ENCODE data around the gene QRICH1.

Gene QRICH1

GRCh38 chr3:49104427-49105291, 10.8 kb upstream of the QRICH1 start, which contains the start of gene QARS1:
Gene QARS1, minus strand, starts transcription at chr3:49104757. Its CDS starts 24 bp downstream, at chr3:49104733.
- peak within 1 kb of the TSS; percentile 85 for H3K4me3 ChIP-seq (replicated peaks; ENCODE audit: low read depth, low read length)
- peaks cover 27% of the 10 kb centered on the region for H3K36me3 ChIP-seq (ENCODE audit: control insufficient read depth, insufficient read depth, low read length)
- peak; percentile 89 for DNase-seq (ENCODE audit: extremely low read depth, insufficient read length)
- no peak for TF ChIP-seq CTCF (IDR thresholded peaks at IDR 0.05; ENCODE audit: insufficient read depth, low read length, poor library complexity, severe bottlenecking)
- H3K27me3 ChIP-seq (replicated peaks; ENCODE audit: control insufficient read depth, insufficient read depth, low read length): no peaks in the 10 kb centered on the region

DNA sequence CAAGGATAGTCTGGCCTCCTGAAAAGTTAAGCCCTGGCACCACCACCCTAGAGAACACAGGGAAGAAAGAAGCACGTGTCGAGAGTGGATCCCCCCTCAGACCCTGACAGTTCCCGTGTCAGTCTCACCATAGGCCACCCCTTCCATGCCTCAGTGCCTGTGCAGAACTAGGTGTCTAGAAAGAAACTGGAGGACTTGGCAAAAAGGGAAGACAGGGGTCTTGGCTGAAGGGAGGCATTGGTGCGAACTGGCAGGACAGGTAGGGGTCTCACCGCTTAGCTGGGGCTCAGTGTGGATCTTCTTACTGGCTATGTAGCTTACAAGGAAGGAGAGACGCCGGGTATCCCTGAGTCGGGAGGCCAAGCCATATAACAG, 10.2 kb upstream of the QRICH1 start:
- TF ChIP-seq CTCF (IDR thresholded peaks at IDR 0.05; ENCODE audit: insufficient read depth, low read length, poor library complexity, severe bottlenecking): no peak
- H3K4me3 ChIP-seq (replicated peaks; ENCODE audit: low read depth, low read length): peak overlapping the region; percentile 85
- peaks cover 29% of the 10 kb centered on the region for H3K36me3 ChIP-seq (ENCODE audit: control insufficient read depth, insufficient read depth, low read length)
- no peak for DNase-seq (ENCODE audit: extremely low read depth, insufficient read length)
- no peaks in the 10 kb centered on the region for H3K27me3 ChIP-seq (replicated peaks; ENCODE audit: control insufficient read depth, insufficient read depth, low read length)

DNA sequence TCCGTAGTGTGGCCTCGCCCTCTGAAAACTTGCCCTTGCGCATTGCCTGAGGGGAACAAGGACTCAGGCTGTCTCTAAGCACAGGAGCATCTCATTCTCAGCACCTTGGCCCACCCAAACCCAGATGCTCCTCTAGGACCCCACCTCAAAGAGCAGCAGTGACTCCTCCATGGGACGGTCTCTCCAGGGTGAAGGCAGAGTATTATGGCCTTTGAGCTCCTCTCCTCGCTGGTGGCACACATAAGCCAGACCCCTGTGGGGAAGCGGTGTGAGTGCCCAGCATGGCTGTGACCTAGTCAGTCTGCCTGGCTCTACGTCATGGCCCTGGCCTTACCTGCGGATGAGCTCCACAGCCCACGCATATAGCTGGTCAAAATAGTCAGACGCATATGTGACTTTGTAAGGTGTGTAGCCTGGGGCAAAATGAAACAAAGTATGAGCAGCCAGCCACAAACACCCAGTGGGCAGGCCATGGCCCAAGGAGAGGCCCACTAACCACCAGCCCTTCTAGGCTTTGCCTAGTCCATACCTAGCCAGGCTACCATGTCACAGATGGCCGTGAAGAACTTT, 6.3 kb upstream of the QRICH1 start:
- DNase-seq (ENCODE audit: extremely low read depth, insufficient read length): no peak
- H3K27me3 ChIP-seq (replicated peaks; ENCODE audit: control insufficient read depth, insufficient read depth, low read length): no peaks in the 10 kb centered on the region
- TF ChIP-seq CTCF (IDR thresholded peaks at IDR 0.05; ENCODE audit: insufficient read depth, low read length, poor library complexity, severe bottlenecking): no peak
- peaks cover 40% of the 10 kb centered on the region for H3K36me3 ChIP-seq (ENCODE audit: control insufficient read depth, insufficient read depth, low read length)
- H3K4me3 ChIP-seq (replicated peaks; ENCODE audit: low read depth, low read length): no peak overlapping the region

DNA sequence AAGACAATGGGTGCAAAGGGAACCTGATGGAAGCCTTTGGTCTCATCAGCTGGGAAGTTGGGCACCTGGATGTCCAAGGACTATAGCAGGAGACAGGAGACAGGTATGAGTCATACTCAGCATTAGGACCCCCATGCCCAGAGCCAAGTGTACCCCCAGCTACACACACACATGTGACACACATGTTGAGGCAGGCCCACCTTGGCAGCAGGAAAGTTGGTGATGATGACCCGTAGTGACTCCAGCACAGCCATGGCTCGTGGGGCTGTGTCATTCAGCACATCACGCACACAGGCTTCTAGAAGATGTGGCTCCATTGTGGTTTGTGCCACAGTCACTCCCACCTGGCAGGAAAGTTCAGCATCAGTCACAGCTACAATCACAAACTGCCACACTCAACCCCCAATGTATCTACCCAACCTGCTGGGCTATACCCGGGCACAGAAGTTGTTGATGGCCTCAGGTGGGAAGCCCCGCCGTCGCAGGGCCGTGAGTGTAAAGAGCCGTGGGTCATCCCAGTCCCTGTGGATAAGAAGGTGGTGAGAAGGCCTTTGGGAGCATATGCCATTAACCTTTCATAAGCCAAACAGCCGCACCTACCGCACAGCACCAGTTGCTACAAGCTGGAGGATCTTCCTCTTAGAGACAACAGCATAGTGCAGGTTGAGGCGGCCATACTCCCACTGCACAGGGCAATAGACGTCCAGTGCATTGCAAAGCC, 5.2 kb upstream of the QRICH1 start:
- DNase-seq (ENCODE audit: extremely low read depth, insufficient read length): no peak
- no peaks in the 10 kb centered on the region for H3K27me3 ChIP-seq (replicated peaks; ENCODE audit: control insufficient read depth, insufficient read depth, low read length)
- no peak overlapping the region for H3K4me3 ChIP-seq (replicated peaks; ENCODE audit: low read depth, low read length)
- TF ChIP-seq CTCF (IDR thresholded peaks at IDR 0.05; ENCODE audit: insufficient read depth, low read length, poor library complexity, severe bottlenecking): no peak
- peaks cover 40% of the 10 kb centered on the region for H3K36me3 ChIP-seq (ENCODE audit: control insufficient read depth, insufficient read depth, low read length)

GRCh38 chr3:49098429-49098828, 4.6 kb upstream of the QRICH1 start:
- peaks cover 40% of the 10 kb centered on the region for H3K36me3 ChIP-seq (ENCODE audit: control insufficient read depth, insufficient read depth, low read length)
- DNase-seq (ENCODE audit: extremely low read depth, insufficient read length): no peak
- no peak for TF ChIP-seq CTCF (IDR thresholded peaks at IDR 0.05; ENCODE audit: insufficient read depth, low read length, poor library complexity, severe bottlenecking)

More at GRCh38 chr3:49098429-49098828, 4.6 kb upstream of the QRICH1 start:
- no peak overlapping the region for H3K4me3 ChIP-seq (replicated peaks; ENCODE audit: low read depth, low read length)
- H3K27me3 ChIP-seq (replicated peaks; ENCODE audit: control insufficient read depth, insufficient read depth, low read length): no peaks in the 10 kb centered on the region

Measured in GM06990 (cell line).